NB4 (cell line): ENCODE data around the gene GPX2.

Experiments
- DNase-seq: peaks from one replicate; pipeline ENCODE4 v3.0.0; 2010; ENCODE audit warnings: low read depth
- H3K4me3 ChIP-seq: one replicate; pipeline ENCODE4 v1.5.1; 2011; ENCODE audit warnings: mild to moderate bottlenecking, low read depth, low read length, moderate library complexity
- MAX ChIP-seq: IDR thresholded peaks from 2 replicates; pipeline ENCODE4 v1.6.1; 2011; ENCODE audit warnings: low read depth, low read length
- MYC ChIP-seq: IDR thresholded peaks from 2 replicates; pipeline ENCODE4 v1.6.1; 2011; ENCODE audit warnings: low read depth, low read length
- POLR2A ChIP-seq: IDR thresholded peaks from 2 replicates; pipeline ENCODE4 v1.6.1; 2011; ENCODE audit warnings: mild to moderate bottlenecking; ENCODE audit not compliant: insufficient read length; ENCODE audit errors: extremely low read depth
- TF ChIP-seq, protein P1 (sequence below): IDR thresholded peaks from one replicate; pipeline ENCODE4 v1.5.1; 2012; ENCODE audit warnings: low read depth, low read length

Gene GPX2

DNA sequence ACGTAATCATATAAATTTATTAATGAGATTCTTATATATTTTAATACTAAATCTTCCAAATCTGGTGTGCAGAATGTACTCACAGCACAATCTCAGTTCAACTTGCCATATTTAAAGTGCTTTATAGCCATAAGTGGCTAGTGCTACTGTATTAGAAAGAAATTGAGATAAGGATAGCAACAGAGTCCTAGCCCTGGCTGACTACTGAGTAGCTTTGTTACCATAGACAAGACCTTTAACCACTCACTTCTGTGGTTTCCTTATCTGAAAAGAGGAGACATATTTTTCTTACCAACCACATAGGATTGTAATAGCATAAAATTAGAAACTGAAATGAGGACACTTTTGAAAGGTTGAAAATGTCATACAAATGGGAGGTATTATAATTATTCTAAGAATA is 30.3 kb downstream of the GPX2 start:
- DNase-seq = no peak
- no peak for TF ChIP-seq MYC
- TF ChIP-seq, protein P1, sequence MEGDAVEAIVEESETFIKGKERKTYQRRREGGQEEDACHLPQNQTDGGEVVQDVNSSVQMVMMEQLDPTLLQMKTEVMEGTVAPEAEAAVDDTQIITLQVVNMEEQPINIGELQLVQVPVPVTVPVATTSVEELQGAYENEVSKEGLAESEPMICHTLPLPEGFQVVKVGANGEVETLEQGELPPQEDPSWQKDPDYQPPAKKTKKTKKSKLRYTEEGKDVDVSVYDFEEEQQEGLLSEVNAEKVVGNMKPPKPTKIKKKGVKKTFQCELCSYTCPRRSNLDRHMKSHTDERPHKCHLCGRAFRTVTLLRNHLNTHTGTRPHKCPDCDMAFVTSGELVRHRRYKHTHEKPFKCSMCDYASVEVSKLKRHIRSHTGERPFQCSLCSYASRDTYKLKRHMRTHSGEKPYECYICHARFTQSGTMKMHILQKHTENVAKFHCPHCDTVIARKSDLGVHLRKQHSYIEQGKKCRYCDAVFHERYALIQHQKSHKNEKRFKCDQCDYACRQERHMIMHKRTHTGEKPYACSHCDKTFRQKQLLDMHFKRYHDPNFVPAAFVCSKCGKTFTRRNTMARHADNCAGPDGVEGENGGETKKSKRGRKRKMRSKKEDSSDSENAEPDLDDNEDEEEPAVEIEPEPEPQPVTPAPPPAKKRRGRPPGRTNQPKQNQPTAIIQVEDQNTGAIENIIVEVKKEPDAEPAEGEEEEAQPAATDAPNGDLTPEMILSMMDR = no peak
- no peak overlapping the region for H3K4me3 ChIP-seq

GRCh38 chr14:64910847-64911495 is 31.6 kb downstream of the GPX2 start:
- TF ChIP-seq, protein P1 = peak; percentile 67
- TF ChIP-seq MAX = no peak
- TF ChIP-seq MYC = no peak
- TF ChIP-seq POLR2A = no peak
- H3K4me3 ChIP-seq = no peak overlapping the region
- peak; percentile 33 for DNase-seq

DNA sequence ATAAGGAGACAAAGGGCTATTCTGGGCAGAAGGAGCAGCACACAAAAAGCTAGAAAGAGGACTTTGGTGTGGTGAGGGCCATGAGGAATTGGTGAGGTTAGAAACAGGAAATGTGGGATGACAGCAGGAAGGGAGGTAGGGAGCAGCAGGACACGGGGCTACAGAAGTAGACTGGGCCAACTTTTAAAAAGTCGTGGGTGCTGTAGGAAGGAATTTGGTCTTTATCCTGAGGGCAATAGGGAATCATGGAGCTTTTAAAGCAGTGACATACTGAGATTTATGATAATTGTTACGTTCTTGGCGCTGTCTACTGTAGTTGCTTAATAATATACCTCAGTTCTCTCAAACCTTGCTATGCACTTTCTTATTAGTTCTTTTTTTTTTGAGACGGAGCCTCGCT is 36.5 kb downstream of the GPX2 start:
- no peak for DNase-seq
- TF ChIP-seq, protein P1 = no peak
- no peak for TF ChIP-seq MYC
- TF ChIP-seq POLR2A = no peak
- no peak for TF ChIP-seq MAX
- H3K4me3 ChIP-seq = no peak overlapping the region

- no peak for DNase-seq
These were observed 42.6 kb downstream of the GPX2 start for GRCh38 chr14:64899958-64900357.

DNA sequence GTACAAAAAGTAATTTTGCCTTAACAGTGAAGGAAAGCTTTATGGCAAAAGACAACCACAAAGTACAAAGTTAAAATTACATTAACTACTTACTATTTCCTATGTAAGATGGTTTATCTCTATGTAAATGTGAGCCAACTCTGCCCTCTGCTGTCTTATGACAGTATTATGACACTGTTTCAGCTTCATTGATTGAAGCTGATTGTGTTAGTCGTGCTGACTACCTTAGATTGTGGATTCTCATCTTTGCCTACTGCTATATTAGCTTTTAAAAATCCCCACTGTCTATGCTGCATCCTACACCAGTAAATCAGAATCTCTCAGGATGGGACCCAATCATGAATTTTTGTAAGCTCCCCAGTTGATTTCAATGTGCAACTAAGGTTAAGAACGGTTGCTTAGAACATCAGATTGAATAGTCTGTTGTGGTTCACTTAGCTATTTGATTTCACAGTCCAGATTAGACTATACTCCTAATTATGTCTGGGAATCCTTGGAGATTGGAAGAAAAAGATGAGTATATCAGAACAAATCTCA is 50.6 kb downstream of the GPX2 start:
- DNase-seq = peak; percentile 77
- no peak overlapping the region for H3K4me3 ChIP-seq
- no peak for TF ChIP-seq MYC
- TF ChIP-seq, protein P1 = peak; percentile 37
- TF ChIP-seq POLR2A = no peak

More at GRCh38 chr14:64899958-64900357, 42.6 kb downstream of the GPX2 start:
- H3K4me3 ChIP-seq = no peak overlapping the region
- TF ChIP-seq, protein P1 = no peak
- TF ChIP-seq POLR2A = no peak

- no peak for DNase-seq
- H3K4me3 ChIP-seq = no peak overlapping the region
- no peak for TF ChIP-seq POLR2A
- no peak for TF ChIP-seq MYC
- no peak for TF ChIP-seq MAX
- TF ChIP-seq, protein P1 = no peak
These were observed 51.2 kb downstream of the GPX2 start for GRCh38 chr14:64891173-64891838.
